Measurements from ENCODE around the gene OPCML. TPM values are rescaled to one million over a fixed set of nuclear protein-coding genes. Genes with fewer than 3 reads are reported as not detected.

Gene OPCML
- total and polyA plus RNA-seq, 12 donors: under 0.01 to 1.2 (median 0.39) TPM

DNA sequence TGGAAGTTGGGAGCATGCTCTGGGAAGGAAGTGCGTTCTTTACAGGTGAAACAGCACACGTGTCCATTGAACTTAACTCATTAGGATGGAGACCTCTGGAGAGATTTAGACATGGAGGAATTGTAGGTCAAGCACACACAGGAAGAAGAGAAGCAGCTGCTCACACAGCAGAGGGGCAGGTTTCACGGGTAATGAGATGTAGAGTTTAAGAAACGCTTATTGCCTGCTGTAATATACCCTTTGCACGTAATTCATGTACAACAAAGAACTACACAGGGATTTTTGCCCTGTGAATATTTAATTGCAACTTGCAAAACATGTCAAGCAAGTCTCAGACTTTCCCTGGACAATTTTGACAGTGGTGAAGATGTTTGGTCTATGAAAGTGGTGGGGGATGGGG lies 508.0 kb downstream of the OPCML start:
- intact Hi-C loops (cut with DNase I): no loop called here
- no peak overlapping the region for H3K27ac ChIP-seq
- H3K4me3 ChIP-seq: no peak overlapping the region
- H3K9me3 ChIP-seq: peaks cover 0 to 2% (median 0%) of the 10 kb centered on the region in 11 donors
- H3K36me3 ChIP-seq: no peaks in the 10 kb centered on the region
- DNase-seq (no peak), ATAC-seq (no peak)
- H3K27me3 ChIP-seq: peaks cover 0 to 50% (median 26%) of the 10 kb centered on the region in 7 donors
- TF ChIP-seq, protein P1, sequence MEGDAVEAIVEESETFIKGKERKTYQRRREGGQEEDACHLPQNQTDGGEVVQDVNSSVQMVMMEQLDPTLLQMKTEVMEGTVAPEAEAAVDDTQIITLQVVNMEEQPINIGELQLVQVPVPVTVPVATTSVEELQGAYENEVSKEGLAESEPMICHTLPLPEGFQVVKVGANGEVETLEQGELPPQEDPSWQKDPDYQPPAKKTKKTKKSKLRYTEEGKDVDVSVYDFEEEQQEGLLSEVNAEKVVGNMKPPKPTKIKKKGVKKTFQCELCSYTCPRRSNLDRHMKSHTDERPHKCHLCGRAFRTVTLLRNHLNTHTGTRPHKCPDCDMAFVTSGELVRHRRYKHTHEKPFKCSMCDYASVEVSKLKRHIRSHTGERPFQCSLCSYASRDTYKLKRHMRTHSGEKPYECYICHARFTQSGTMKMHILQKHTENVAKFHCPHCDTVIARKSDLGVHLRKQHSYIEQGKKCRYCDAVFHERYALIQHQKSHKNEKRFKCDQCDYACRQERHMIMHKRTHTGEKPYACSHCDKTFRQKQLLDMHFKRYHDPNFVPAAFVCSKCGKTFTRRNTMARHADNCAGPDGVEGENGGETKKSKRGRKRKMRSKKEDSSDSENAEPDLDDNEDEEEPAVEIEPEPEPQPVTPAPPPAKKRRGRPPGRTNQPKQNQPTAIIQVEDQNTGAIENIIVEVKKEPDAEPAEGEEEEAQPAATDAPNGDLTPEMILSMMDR (IDR thresholded peaks at IDR 0.05): no peak
- H3K4me1 ChIP-seq: no peaks in the 10 kb centered on the region
- 77 to 89% methylated on average over 5 of the region's 5 CpGs for WGBS, 2 donors

DNA sequence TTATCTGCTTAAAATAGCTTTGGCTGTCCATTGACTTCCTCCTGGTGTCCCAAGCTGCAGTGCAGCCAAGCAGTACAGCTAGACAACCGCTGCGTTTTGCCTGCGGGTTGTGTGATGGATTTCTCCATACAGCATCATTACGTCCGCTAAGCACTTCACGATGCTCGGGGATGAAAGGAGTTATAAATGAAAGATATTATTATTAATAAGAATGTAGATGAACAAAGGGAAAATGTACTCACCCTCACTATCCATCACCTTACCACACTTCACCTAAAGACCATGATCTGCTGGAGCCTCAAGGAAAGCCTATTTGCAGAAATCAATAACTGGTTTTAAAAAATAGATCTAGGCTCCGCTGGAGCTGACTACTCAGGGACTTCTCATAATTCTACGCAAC lies 509.1 kb downstream of the OPCML start:
- whole genome bisulfite sequencing, 2 donors: 87 to 93% methylated on average over 9 of the region's 9 CpGs
- Histone ChIP-seq H3K27ac (no peak overlapping the region), H3K4me1 (no peaks in the 10 kb centered on the region), H3K36me3 (no peaks in the 10 kb centered on the region), H3K9me3 (no peaks in the 10 kb centered on the region), H3K27me3 (peaks cover 0 to 60% (median 35%) of the 10 kb centered on the region in 7 donors), H3K4me3 (no peak overlapping the region)
- DNase-seq: no peak
- intact Hi-C loops (cut with DNase I): no loop called here
- no peak for ATAC-seq
- TF ChIP-seq, protein P1 (IDR thresholded peaks at IDR 0.05): no peak

DNA sequence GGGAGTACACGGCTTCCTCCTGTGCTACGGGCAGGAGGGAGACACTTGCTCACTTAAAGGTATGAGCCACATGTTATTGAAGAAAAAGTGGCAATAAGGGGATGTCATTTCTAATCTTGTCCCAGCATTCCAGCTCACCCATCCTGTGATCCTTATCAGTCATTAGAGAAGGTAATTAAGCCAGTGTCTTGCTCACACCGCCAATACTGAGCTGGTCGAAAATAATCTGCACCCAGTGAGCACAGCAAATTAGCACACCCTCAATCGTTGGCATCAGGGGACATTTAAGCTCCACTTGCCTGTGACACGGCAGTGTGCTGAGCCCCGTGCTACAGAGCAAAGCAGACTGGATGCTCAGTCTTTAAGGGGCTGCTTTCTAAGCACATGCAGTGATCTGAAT lies 510.7 kb downstream of the OPCML start:
- intact Hi-C loops (cut with DNase I): no loop called here
- no peaks in the 10 kb centered on the region for H3K4me1 ChIP-seq
- TF ChIP-seq, protein P1 (IDR thresholded peaks at IDR 0.05): no peak
- H3K27me3 ChIP-seq: peaks cover 0 to 60% (median 35%) of the 10 kb centered on the region in 7 donors
- H3K9me3 ChIP-seq: no peaks in the 10 kb centered on the region
- DNase-seq: no peak
- H3K27ac ChIP-seq: no peak overlapping the region
- H3K36me3 ChIP-seq: no peaks in the 10 kb centered on the region
- H3K4me3 ChIP-seq: no peak overlapping the region
- 39 to 43% methylated on average over 7 of the region's 7 CpGs for whole genome bisulfite sequencing, 2 donors
- no peak for ATAC-seq

DNA sequence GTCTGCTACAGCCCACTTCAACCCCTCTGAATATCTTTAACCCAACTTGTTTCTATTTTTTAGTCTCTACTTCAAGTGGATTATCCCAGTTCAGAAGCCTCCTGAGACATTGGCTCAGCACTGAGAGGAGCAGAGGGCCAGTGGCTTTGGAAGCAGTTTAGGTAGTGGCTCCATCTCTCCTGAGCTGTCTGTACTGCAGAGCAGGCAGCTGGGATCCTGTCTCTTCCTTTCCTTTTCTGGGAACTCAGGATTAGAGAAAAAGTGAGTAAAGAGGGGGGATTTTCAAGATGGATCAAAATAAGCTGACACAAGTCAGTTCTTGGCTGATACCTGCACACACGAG lies 512.0 kb downstream of the OPCML start:
- ATAC-seq (no peak), DNase-seq (no peak)
- intact Hi-C loops (cut with DNase I): no loop called here
- Histone ChIP-seq H3K27me3 (peaks cover 0 to 54% (median 30%) of the 10 kb centered on the region in 7 donors), H3K4me1 (no peaks in the 10 kb centered on the region), H3K9me3 (no peaks in the 10 kb centered on the region), H3K36me3 (no peaks in the 10 kb centered on the region), H3K4me3 (no peak overlapping the region), H3K27ac (no peak overlapping the region)
- 70 to 80% methylated on average over 1 of the region's 1 CpG for WGBS, 2 donors
- TF ChIP-seq, protein P1 (IDR thresholded peaks at IDR 0.05): no peak
